Heart left ventricle (tissue), 16 donors: ENCODE data around the gene GALNT2. TPM values are rescaled to one million over a fixed set of nuclear protein-coding genes. Genes with fewer than 3 reads are reported as not detected.

Experiments
- ATAC-seq, 4 donors: fragments of 200-7000 bp; cut with Tn5 transposase; one replicate each; pipeline ENCODE4 v1.9.1; 2020 to 2022; ENCODE audit warnings: moderate library complexity in 4 of 4, mild to moderate bottlenecking in 3 of 4, moderate number of reproducible peaks in 1 of 4
- DNase-seq, 5 donors: peaks; one replicate each; pipeline ENCODE4 v3.0.0-alpha.2; 2020
- H3K27ac ChIP-seq, 12 donors: fragments of 200-600 bp; sonication (generic) in 4 of 12; one replicate each; pipeline versions ENCODE4 v1.5.0 to v1.8.0; 2016 to 2022; ENCODE audit warnings: mild to moderate bottlenecking in 2 of 12
- H3K27me3 ChIP-seq, 9 donors: fragments of 200-600 bp; sonication (generic) in 2 of 9; one replicate each; pipeline versions ENCODE4 v1.5.1 to v1.8.0; 2016 to 2022; ENCODE audit warnings: mild to moderate bottlenecking in 3 of 9
- H3K36me3 ChIP-seq, 9 donors: fragments of 200-600 bp; sonication (generic) in 2 of 9; one replicate each; pipeline versions ENCODE4 v1.5.0 to v1.8.0; 2018 to 2022; ENCODE audit warnings: mild to moderate bottlenecking in 2 of 9
- H3K4me1 ChIP-seq, 12 donors: fragments of 200-600 bp; sonication (generic) in 4 of 12; one replicate each; pipeline versions ENCODE4 v1.5.0 to v1.8.0; 2016 to 2022; ENCODE audit warnings: mild to moderate bottlenecking in 3 of 12
- H3K4me3 ChIP-seq, 12 donors: fragments of 200-600 bp; sonication (generic) in 4 of 12; one replicate each; pipeline versions ENCODE4 v1.5.0 to v1.8.0; 2017 to 2022; ENCODE audit warnings: mild to moderate bottlenecking in 9 of 12, moderate library complexity in 4 of 12
- H3K9me3 ChIP-seq, 12 donors: fragments of 200-600 bp; sonication (generic) in 4 of 12; one replicate each; pipeline versions ENCODE4 v1.5.0 to v1.8.0; 2016 to 2022; ENCODE audit warnings: mild to moderate bottlenecking in 1 of 12
- POLR2A ChIP-seq, 2 donors: fragments of 450-650 bp; IDR thresholded peaks; one replicate each; pipeline ENCODE4 v1.6.1; 2017; ENCODE audit warnings: antibody characterized with exemption in 2 of 2, mild to moderate bottlenecking in 2 of 2, moderate library complexity in 2 of 2
- WGBS, 4 donors: extraction: QIAGEN DNeasy Blood & Tissue Kit in 2 of 4; methylation state at CpG; one replicate each; pipeline versions ENCODE4 v1.1.5 to v1.1.7; 2013 to 2018; 5-methylcytosine and 5-hydroxymethylcytosine counted together
- intact Hi-C, 10 donors: fragments of 100-400 bp; cut with DNase I; formaldehyde crosslinking; loops; one replicate each; pipeline versions ENCODE4 v1.11.1 to v1.14.2; 2022
- polyA plus RNA-seq, 2 donors: library from polyadenylated mRNA; stranded (reverse); fragments of 200-250 nt; gene quantifications; one replicate each; pipeline ENCODE4 v1.2.3, GENCODE V29; 2013
- total RNA-seq, 9 donors: library from RNA; depleted of rRNA in 2 of 9; stranded (reverse); fragments of >200 nt in 2 of 9; fragmentation: NEBNext Ultra II Directional in 3 of 9; extraction: Animal tissue kit (Norgen Biotek cat#: 25700) in 3 of 9; gene quantifications; one replicate each; pipeline versions ENCODE4 v1.1.0 to v1.2.4, GENCODE V29; 2016 to 2023
- TF ChIP-seq, protein P1 (sequence below), 12 donors: fragments of 200-600 bp; sonication (generic) in 4 of 12; IDR thresholded peaks; one replicate each; pipeline versions ENCODE4 v1.5.0 to v1.8.0; 2018 to 2022; ENCODE audit warnings: antibody characterized with exemption in 12 of 12, mild to moderate bottlenecking in 5 of 12
- donor health status: ischemic (EF 13 %, LVEDD 7.1; RV severe dilation, severe dysfunction).
- donor health status: healthy with polysubstance abuse.
- donor health status: DM: no; HTN: yes; CAD: no.
- donor health status: DM: no; HTN: no; CAD: no.
- donor health status: ischemic (EF 25% LVEDD 6.9; RV normal size, moderate dysfunction).
- donor health status: ischemic (EF 25% LVEDD 5.7; RV mildly dilated, moderate dysfunction).
- donor health status: healthy.
- donor health status: DM: yes; HTN: yes; CAD: no.
- donor health status: ischemic (EF 35%, LVEDD 5.7; RV mildly dilated, moderate dysfunction).
- donor health status: nonischemic (EF 11% LVEDD 7.7; RV severe dilation, severe dysfunction).
- donor health status: DM: yes; HTN: yes; CAD: no.
- donor health status: PGD.
- donor health status: ischemic (EF 29% LVEDD 5.4; RV normal size, mild dysfunction).
- donor health status: nonischemic (EF 23%, LVEDD 6.1; RV moderate dilation, normal function).

Gene GALNT2
- total and polyA plus RNA-seq, 11 donors = 10.1 to 44.9 (median 31.6) TPM

DNA sequence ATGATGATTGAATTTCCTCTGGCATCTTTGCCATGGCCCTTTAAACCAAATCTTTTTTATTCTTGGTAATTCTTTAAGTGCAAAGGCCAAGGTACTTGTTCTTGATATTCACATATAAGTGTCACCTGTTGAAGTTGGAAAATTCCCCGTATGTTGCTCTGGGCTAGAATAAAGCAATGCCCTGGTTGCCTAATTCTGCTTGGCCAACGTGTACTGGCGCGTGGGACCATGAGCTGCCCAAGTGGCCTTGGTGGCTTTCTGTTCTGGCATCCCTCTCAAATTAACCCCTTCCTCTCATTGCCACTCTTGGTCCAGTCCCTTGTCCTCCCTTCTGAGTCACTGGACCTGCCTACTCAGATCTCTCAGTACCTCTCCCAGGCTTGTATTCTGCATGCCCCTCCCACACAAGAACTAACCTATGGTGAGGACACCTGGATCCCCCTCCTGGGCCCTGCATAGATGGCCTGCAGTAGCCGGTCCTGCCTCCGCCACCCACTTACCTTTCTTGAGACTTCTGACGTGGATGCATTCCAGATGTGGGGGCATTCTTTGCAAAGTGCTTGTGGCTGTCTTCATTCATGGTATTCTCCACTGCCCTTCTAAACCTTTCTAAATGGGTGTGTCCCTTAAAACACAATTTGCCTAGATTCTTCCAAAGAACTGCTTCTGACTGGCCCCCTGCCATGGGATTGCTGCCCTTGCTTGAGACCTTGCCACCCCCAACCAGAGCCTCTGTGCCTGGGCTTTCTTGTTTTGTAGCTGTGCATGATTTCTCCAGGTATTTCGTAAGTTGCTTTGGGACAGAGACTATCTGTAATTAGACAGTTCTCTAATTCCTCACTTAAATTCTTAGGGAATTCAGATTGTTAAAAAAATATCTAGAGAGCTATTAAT lies 152.4 kb downstream of the GALNT2 start:
- Histone ChIP-seq H3K9me3 (no peaks in the 10 kb centered on the region), H3K4me3 (no peak overlapping the region), H3K27me3 (no peaks in the 10 kb centered on the region), H3K4me1 (peaks cover 3 to 48% (median 31%) of the 10 kb centered on the region in 12 donors), H3K36me3 (no peaks in the 10 kb centered on the region), H3K27ac (no peak overlapping the region)
- no peak for DNase-seq
- no peak for ATAC-seq
- WGBS, 4 donors = 90 to 97% (median 94%) methylated on average over 8 of the region's 8 CpGs
- TF ChIP-seq POLR2A (IDR thresholded peaks at IDR 0.05) = no peak
- TF ChIP-seq, protein P1, sequence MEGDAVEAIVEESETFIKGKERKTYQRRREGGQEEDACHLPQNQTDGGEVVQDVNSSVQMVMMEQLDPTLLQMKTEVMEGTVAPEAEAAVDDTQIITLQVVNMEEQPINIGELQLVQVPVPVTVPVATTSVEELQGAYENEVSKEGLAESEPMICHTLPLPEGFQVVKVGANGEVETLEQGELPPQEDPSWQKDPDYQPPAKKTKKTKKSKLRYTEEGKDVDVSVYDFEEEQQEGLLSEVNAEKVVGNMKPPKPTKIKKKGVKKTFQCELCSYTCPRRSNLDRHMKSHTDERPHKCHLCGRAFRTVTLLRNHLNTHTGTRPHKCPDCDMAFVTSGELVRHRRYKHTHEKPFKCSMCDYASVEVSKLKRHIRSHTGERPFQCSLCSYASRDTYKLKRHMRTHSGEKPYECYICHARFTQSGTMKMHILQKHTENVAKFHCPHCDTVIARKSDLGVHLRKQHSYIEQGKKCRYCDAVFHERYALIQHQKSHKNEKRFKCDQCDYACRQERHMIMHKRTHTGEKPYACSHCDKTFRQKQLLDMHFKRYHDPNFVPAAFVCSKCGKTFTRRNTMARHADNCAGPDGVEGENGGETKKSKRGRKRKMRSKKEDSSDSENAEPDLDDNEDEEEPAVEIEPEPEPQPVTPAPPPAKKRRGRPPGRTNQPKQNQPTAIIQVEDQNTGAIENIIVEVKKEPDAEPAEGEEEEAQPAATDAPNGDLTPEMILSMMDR (IDR thresholded peaks at IDR 0.05) = no peak
- intact Hi-C loops = loop anchor here in 7 of 10 donors (5.0 to 10.0 kb wide), 11 partner anchors 48 to 557 kb away; partner anchors contain the start of gene GALNT2 (in 3 of the 7)

DNA sequence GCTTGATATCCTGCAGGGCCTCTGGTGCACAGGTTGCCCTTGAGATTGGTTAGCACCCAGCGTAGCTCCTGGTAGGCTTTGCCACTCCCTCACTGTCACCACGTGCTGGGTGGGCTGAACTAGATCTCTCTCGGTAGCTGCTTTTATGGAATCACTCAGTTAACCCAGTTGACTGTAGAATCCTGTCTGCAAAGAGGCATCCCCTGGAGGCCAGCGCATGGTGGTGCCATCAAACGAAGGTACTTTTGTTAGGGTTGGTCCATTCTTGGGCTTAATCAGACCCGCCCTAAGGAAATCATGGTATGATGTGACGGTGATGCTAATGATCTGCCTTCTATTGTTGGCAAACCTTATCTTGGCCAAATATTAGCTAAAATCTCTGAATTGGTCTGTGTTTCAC lies 153.4 kb downstream of the GALNT2 start:
- Histone ChIP-seq H3K27ac (no peak overlapping the region), H3K27me3 (no peaks in the 10 kb centered on the region), H3K36me3 (no peaks in the 10 kb centered on the region), H3K4me3 (no peak overlapping the region), H3K4me1 (peaks cover 3 to 39% (median 21%) of the 10 kb centered on the region in 12 donors), H3K9me3 (no peaks in the 10 kb centered on the region)
- DNase-seq (no peak), ATAC-seq (no peak)
- intact Hi-C loops = no loop called here
- TF ChIP-seq, protein P1 (IDR thresholded peaks at IDR 0.05) = no peak
- TF ChIP-seq POLR2A (IDR thresholded peaks at IDR 0.05) = no peak
- WGBS, 4 donors = 84 to 94% (median 90%) methylated on average over 7 of the region's 7 CpGs

DNA sequence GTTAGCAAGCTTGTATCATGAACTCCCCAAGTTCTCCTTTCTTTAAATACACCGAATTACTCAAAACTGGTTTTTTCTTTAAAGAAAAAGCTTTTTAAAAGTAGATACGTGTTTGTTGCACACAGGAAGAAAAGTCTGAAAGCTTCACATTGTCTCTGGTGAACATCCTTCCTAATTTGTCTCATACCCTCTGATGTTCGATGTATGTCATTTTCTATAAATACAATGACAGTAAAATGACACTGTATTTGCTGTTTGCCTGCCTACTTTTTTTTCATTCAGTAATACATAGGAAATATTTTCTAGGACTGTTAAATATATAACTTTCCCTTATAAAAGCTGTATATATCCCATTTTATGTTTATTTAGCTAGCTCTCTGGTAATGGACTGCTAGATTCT lies 153.9 kb downstream of the GALNT2 start:
- Histone ChIP-seq H3K27ac (no peak overlapping the region), H3K36me3 (no peaks in the 10 kb centered on the region), H3K4me1 (peaks cover 0 to 35% (median 17%) of the 10 kb centered on the region in 12 donors), H3K9me3 (no peaks in the 10 kb centered on the region), H3K27me3 (no peaks in the 10 kb centered on the region), H3K4me3 (no peak overlapping the region)
- WGBS, 4 donors = 58 to 69% (median 66%) methylated on average over 3 of the region's 3 CpGs
- ATAC-seq (no peak), DNase-seq (no peak)
- TF ChIP-seq, protein P1 (IDR thresholded peaks at IDR 0.05) = no peak
- TF ChIP-seq POLR2A (IDR thresholded peaks at IDR 0.05) = no peak
- intact Hi-C loops = no loop called here

DNA sequence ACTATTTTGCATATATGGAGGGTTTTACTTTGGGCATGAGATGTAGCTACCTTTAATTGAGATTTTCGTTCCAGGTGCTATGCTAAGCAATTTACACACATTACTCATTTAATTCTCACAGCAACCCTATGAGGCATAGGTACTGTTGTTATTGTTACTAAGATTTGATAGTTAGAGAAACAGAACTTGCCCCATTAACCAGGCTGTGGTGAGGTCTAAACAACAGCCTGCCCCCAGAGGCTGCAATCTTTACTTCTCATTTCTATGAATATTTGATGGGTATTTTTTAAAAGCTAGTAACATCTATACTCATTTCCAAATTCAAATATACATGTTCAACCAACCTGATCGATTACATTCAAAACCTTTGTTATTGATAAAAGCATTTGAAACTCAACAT lies 155.6 kb downstream of the GALNT2 start:
- WGBS, 4 donors = 88 to 95% (median 92%) methylated on average over 2 of the region's 2 CpGs
- TF ChIP-seq, protein P1 (IDR thresholded peaks at IDR 0.05) = peak in 1 of 12 donors; percentile 12
- no peak for TF ChIP-seq POLR2A (IDR thresholded peaks at IDR 0.05)
- Histone ChIP-seq H3K9me3 (no peaks in the 10 kb centered on the region), H3K27ac (peak overlapping the region in 8 of 12 donors; percentile 13 to 56 (median 33)), H3K36me3 (no peaks in the 10 kb centered on the region), H3K4me1 (peaks cover 0 to 34% (median 15%) of the 10 kb centered on the region in 12 donors), H3K27me3 (no peaks in the 10 kb centered on the region), H3K4me3 (peak overlapping the region in 2 of 12 donors; percentile 6 to 14)
- peak in 1 of 4 donors; percentile 27 for ATAC-seq
- intact Hi-C loops = no loop called here
- DNase-seq = no peak
